Measurements from ENCODE around the gene BTN3A1.

- no peak for TF ChIP-seq CTCF (IDR thresholded peaks at IDR 0.05; ENCODE audit: poor library complexity, severe bottlenecking)
- no peak for TF ChIP-seq EZH2 (IDR thresholded peaks at IDR 0.05; ENCODE audit: borderline replicate concordance, insufficient read depth, low read length, poor library complexity, severe bottlenecking)
- TF ChIP-seq MXI1 (conservative IDR thresholded peaks at IDR 0.05; ENCODE audit: poor library complexity, severe bottlenecking), result no peak
- no peak for TF ChIP-seq SMC3 (conservative IDR thresholded peaks at IDR 0.05; ENCODE audit: poor library complexity)
Measured at GRCh38 chr6:26452631-26453235, 50.7 kb downstream of the BTN3A1 start.

All from neural cell (in vitro differentiated cells).